Measurements from ENCODE around the gene TACC3.

DNA sequence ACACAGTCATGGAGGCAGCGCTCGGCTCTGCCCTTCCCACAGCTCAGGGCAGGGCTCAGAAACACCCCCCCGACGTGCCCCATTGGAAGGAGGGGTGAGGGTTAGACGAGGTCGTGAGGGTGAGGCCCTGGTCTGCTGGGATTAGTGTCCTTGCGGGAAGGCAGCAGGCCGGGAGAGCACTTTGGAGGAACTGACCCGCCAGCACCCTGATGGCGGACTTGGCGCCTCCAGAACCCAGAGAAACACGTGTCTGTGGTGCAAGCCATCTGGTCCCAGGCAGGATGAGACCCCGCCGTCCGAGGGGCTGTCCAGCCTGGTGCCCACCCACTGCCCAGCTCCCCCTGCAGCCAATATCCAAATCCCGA, 26.3 kb downstream of the TACC3 start:
- TF ChIP-seq POLR2A (IDR thresholded peaks at IDR 0.05) (no peak), CTCF (IDR thresholded peaks at IDR 0.05) (no peak)
